ENCODE data around the gene TDRD6.
"Not testable (repeated sequence)": the region's sequence is repeated elsewhere in the genome, so short reads cannot be mapped to it uniquely, and the experiment has no call there.

Gene TDRD6

GRCh38 chr6:46736906-46737305, 49.2 kb downstream of the TDRD6 start:
- in situ Hi-C loops (cut with MboI; ENCODE audit: low sequenced_read_pairs): no loop called here

DNA sequence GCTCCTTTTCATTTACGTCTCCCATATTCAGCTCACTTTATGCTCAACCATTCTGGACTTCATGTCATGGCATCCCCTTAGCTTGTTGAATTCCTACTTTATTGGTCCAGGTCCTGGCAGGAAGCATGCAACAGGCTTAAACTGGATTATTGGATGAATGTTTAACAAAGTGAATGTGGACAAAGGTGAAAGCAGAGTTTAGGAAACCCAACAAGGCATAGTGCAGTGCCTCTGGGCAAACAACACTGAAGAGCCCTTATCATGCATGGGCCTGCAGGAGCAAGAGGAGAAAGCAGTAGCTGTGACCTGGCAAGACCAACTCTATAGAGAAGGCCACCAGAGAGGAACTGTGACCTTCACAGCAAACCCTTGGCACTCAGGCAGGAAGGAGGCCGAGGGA, 53.8 kb downstream of the TDRD6 start:
- in situ Hi-C loops (cut with MboI; ENCODE audit: low sequenced_read_pairs): no loop called here

DNA sequence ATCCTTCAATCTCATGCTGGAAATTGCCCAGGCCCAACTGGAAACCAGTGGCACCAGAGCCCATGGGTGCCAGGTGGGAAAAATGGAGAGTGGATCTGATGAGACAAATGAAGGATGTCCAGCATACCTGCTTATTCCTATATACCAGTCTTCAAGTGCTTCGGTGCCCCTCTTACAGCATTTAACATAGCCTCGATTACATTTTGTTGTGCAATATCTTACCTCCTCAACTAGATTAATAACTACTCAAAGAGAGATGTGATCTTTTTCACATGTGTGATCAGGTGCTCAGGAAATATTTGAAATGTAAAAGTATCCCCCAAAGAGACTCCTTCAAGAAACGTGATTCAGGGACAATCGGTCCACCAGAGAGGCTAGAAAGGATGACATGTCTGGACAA, 54.2 kb downstream of the TDRD6 start:
- in situ Hi-C loops (cut with MboI; ENCODE audit: low sequenced_read_pairs): no loop called here

DNA sequence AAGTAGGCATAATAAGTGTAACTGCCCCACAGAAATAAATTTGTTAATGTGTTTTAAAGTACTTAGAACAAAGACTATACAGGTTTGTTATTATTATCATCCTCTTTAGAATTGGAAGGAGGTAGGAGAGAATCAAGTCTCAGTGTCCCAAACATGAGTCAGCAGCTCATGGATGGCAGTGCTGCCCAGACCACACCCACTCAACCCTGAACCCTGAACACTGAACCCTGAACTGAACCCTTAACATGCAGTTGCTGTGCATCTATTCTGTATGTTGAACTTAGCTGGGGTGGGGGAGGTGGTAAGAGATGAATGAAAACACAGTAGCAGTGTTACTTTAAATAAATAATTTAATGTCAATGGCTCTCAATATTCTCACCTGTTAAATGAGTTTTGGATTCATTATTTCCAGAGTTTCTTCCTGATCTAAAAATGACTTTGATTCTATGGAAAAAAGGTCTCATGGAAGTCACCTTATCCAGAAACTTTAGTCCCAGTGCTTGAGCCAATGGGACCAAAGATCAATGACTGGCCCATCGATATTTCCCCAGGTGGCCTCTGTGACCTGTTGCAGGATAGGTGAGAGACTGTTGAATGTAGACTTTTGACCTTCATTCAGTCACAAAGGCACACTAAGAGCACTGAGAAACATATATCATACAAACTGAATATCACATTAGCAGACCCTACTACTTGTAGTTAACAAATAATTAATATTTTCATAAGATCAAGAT, 55.9 kb downstream of the TDRD6 start:
- in situ Hi-C loops (cut with MboI; ENCODE audit: low sequenced_read_pairs): no loop called here

- in situ Hi-C loops (cut with MboI; ENCODE audit: low sequenced_read_pairs): not testable (repeated sequence)
These were observed 56.6 kb downstream of the TDRD6 start for GRCh38 chr6:46744159-46744725.

DNA sequence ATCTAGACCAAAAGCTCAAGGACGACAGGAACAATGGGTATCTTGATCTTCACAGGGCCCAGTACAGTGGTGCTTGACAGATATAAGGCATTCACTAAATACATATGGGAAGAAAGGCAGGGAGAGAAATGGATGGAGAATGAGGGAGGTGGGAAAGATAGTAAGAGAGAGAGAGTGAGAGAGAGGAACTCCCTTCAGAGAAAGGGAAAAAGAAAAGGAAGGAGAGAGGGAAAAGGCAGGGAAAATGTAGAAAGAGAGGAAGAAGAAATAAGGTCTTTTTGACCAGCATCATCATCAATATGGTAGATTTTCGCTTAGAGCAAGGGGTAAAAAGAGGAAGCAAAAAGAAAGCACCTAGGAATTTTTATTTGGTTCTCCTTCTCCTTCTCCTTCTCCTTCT, 58.3 kb downstream of the TDRD6 start:
- in situ Hi-C loops (cut with MboI; ENCODE audit: low sequenced_read_pairs): no loop called here

- in situ Hi-C loops (cut with MboI; ENCODE audit: low sequenced_read_pairs): no loop called here
These were observed 59.0 kb downstream of the TDRD6 start, which contains the start of gene ANKRD66 for GRCh38 chr6:46746696-46747095. Gene ANKRD66 (plus strand): TSS chr6:46746933. CDS start chr6:46751949, 5,016 bp downstream.

DNA sequence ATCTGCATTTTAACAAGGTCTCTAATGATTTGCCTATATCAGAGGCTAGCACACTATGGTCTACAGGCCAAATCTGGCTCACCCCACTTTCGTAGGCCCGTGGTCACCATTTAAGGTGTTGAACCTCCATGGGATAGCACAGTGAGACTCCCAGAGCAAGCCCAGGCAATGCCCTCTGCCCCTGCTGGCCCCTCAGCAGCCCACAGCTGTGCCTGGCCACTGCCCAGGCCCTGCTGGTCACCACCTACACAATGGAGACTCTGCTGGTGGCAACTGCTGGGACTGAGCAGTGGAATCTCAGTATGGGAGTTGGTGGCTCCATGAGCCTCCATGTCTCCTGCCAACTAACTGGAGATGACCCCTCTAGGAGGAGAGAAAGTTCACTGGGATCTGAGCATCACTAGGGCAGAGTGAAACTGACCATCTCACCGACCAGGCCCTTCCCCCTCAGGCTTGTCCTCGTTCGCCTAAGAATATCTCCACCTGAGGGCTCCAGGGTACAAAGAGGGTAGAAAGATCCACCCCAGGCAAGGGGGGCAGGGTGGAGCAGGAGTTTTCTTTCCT, 61.3 kb downstream of the TDRD6 start:
- in situ Hi-C loops (cut with MboI; ENCODE audit: low sequenced_read_pairs): no loop called here

DNA sequence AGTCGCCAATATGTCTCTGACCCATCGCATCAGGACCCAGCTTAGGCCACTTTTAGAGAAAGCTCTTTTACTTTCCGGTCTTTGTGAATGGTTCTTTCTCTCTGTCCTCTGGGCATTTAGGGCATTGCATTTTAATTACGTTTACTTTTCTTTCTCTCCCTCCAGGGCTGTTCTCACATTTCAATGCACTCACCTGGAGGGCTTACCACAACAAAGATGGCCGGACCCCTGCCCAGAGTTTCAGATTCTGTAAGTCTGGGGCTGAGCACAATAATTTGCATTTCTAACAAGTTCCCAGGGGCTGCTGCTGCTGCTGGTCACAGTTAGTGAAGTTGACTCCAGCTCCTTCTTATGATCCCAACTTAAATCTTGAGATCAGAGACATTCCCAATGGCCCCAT, 62.0 kb downstream of the TDRD6 start:
- in situ Hi-C loops (cut with MboI; ENCODE audit: low sequenced_read_pairs): no loop called here

DNA sequence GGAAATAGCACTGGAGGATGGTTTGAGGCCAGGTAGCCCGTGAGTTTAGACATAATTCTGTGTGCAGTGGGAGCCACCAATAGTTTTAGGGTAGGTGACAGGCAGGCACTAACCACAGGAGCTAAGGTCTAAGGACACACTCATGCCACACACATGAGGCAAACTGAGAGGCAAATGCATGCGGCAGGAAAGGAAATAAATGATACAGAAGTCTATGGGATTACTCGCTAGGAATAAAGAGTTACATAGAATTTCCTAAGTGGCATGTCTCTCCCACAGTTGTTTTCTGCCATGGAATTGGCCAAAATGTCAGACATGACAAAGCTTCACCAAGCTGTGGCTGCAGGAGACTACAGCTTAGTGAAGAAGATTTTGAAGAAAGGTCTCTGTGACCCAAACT, 64.0 kb downstream of the TDRD6 start:
- in situ Hi-C loops (cut with MboI; ENCODE audit: low sequenced_read_pairs): no loop called here
